HepG2 (cell line): ENCODE data around the gene TMEM95. TPM values are rescaled to one million over a fixed set of nuclear protein-coding genes. Genes with fewer than 3 reads are reported as not detected.

Experiments
- AKNA ChIP-seq: sonication (generic); formaldehyde crosslinking; IDR thresholded peaks from 2 replicates; pipeline ENCODE4 v1.4.0; 2020; ENCODE audit warnings: missing genetic modification reagents, borderline replicate concordance
- E2F5 ChIP-seq: sonication (generic); formaldehyde crosslinking; conservative IDR thresholded peaks from 2 replicates; pipeline ENCODE4 v1.4.0; 2020; ENCODE audit warnings: missing genetic modification reagents
- GABPA ChIP-seq, 2 experiments: IDR thresholded peaks; 2 replicates each; pipeline ENCODE4 v1.6.1; 2011 to 2016; ENCODE audit warnings: low read depth in 2 of 2, low read length in 1 of 2, missing biosample characterization in 1 of 2, missing genetic modification characterization in 1 of 2
- MTF2 ChIP-seq: sonication (generic); formaldehyde crosslinking; IDR thresholded peaks from 2 replicates; pipeline ENCODE4 v1.5.0; 2020; ENCODE audit warnings: missing genetic modification reagents, borderline replicate concordance
- NFIB ChIP-seq: sonication (generic); formaldehyde crosslinking; IDR thresholded peaks from 2 replicates; pipeline ENCODE4 v1.9.0; 2021; ENCODE audit warnings: missing genetic modification reagents, mild to moderate bottlenecking, borderline replicate concordance
- POLR2AphosphoS5 ChIP-seq: IDR thresholded peaks from 2 replicates; pipeline ENCODE4 v1.6.1; 2012; ENCODE audit warnings: low read depth, low read length
- SIX4 ChIP-seq: sonication (generic); formaldehyde crosslinking; IDR thresholded peaks from 2 replicates; pipeline ENCODE4 v1.4.0; 2020; ENCODE audit warnings: missing genetic modification reagents
- SMC3 ChIP-seq: IDR thresholded peaks from 2 replicates; pipeline ENCODE4 v1.6.1; 2011; ENCODE audit warnings: low read length, improper control_type of control experiment
- STAT5B ChIP-seq: sonication (generic); formaldehyde crosslinking; IDR thresholded peaks from 2 replicates; pipeline ENCODE4 v1.4.0; 2020; ENCODE audit warnings: missing genetic modification reagents
- ZNF570 ChIP-seq: sonication (generic); formaldehyde crosslinking; IDR thresholded peaks from 2 replicates; pipeline ENCODE4 v1.4.0; 2020; ENCODE audit warnings: mild to moderate bottlenecking, missing genetic modification reagents, borderline replicate concordance
- ZNF629 ChIP-seq: sonication (generic); formaldehyde crosslinking; conservative IDR thresholded peaks from 2 replicates; pipeline ENCODE4 v1.5.0; 2020; ENCODE audit warnings: missing genetic modification reagents
- polyA plus RNA-seq, 8 experiments: library from polyadenylated mRNA; depleted of rRNA in 3 of 8; stranded (reverse) in 7 of 8; unstranded in 1 of 8; fragments of >200 nt; fragmentation: Illumina TruSeq in 4 of 8; extraction: Trizol in 4 of 8; gene quantifications; 2 replicates each; pipeline versions ENCODE4 v1.2.1 to v1.2.3, GENCODE V29; 2011 to 2016; ENCODE audit warnings: low read depth in 4 of 8, missing spikeins in 1 of 8, mixed read lengths in 1 of 8; ENCODE audit not compliant: insufficient read depth in 1 of 8
- total RNA-seq, 5 experiments: library from RNA; depleted of rRNA; stranded (reverse); fragments of >200 nt; fragmentation: Illumina TruSeq; extraction: Trizol; gene quantifications; 2 replicates each; pipeline ENCODE4 v1.2.3, GENCODE V29; 2016; ENCODE audit warnings: low read depth in 1 of 5
- TF ChIP-seq, protein P1 (sequence below): sonication (generic); formaldehyde crosslinking; IDR thresholded peaks from 2 replicates; pipeline ENCODE4 v1.8.0; 2022; ENCODE audit warnings: mild to moderate bottlenecking, missing genetic modification reagents, moderate library complexity
- TF ChIP-seq, protein P2 (sequence below): sonication (generic); formaldehyde crosslinking; IDR thresholded peaks from 2 replicates; pipeline ENCODE4 v1.5.1; 2020; ENCODE audit warnings: missing genetic modification reagents, mild to moderate bottlenecking, borderline replicate concordance
- TF ChIP-seq, protein P3 (sequence below): sonication (generic); formaldehyde crosslinking; IDR thresholded peaks from 2 replicates; pipeline ENCODE4 v1.9.0; 2022; ENCODE audit warnings: missing genetic modification reagents, mild to moderate bottlenecking, borderline replicate concordance
- TF ChIP-seq, protein P4 (sequence below): sonication (generic); formaldehyde crosslinking; IDR thresholded peaks from 2 replicates; pipeline ENCODE4 v1.5.0; 2020; ENCODE audit warnings: missing genetic modification reagents

The TMEM95 gene
- total and polyA plus RNA-seq, 2 of the 13 experiments (the other 11 are each of a cell fraction or from before 2014, with no cell fraction given): not detected

DNA sequence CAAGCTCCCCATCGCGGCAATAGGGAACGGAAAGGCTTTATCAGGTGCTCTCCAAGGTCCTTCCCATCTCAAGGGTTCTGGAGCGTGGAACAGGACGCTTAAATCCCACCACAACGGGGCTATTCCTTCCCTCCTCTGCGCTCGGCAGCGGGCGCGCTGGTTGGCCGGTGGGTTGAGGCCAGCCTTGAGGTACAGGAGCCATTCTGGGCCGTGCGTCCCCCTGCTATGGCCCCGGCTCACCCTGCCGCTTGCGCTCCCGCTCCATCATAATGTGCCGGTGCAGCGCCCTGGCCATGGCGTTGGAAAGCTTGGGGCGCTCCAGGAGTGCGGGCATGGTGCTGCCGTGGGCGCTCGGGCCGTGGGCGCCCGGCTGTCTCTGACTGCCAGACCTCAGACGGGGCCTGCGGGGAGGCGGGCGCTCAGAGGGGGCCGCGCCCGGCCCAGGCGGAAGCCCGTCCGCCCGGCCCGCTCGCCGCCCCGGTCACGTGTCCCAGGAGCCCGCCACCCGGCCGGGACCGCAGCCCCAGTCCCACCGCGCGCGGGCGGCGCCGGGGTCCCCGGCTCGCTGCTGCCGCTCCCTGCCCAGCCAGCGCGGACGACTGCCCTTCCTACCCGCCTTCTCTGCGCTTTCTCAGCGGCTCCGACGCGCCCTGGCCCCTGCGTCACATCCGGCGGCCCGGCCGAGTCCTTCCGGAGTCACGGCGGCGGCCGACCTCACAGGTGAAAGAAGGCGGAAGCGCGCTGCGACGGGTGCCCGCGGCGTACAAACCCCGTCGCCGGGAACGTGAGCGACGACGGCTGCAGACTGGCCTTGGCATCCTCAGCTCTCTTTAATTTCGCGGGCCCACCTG lies 40.0 kb upstream of the TMEM95 start, which contains the start of gene GPS2 (continued):
- 0 out of 2 replicates have a peak, but pooled peaks have one; percentile 36 for TF ChIP-seq ZNF629 (CRISPR knock-in tag)
- peak; percentile 79 for TF ChIP-seq POLR2AphosphoS5
- TF ChIP-seq NFIB: no peak
- TF ChIP-seq SIX4 (CRISPR knock-in tag): 0 out of 2 replicates have a peak, but pooled peaks have one; percentile 38
- no peak for TF ChIP-seq SMC3
- TF ChIP-seq AKNA (CRISPR knock-in tag): no peak
- TF ChIP-seq, protein P1, sequence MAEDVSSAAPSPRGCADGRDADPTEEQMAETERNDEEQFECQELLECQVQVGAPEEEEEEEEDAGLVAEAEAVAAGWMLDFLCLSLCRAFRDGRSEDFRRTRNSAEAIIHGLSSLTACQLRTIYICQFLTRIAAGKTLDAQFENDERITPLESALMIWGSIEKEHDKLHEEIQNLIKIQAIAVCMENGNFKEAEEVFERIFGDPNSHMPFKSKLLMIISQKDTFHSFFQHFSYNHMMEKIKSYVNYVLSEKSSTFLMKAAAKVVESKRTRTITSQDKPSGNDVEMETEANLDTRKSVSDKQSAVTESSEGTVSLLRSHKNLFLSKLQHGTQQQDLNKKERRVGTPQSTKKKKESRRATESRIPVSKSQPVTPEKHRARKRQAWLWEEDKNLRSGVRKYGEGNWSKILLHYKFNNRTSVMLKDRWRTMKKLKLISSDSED (CRISPR knock-in tag): 0 out of 2 replicates have a peak, but pooled peaks have one; percentile 43
- TF ChIP-seq E2F5: peak; percentile 69
- TF ChIP-seq, protein P2, sequence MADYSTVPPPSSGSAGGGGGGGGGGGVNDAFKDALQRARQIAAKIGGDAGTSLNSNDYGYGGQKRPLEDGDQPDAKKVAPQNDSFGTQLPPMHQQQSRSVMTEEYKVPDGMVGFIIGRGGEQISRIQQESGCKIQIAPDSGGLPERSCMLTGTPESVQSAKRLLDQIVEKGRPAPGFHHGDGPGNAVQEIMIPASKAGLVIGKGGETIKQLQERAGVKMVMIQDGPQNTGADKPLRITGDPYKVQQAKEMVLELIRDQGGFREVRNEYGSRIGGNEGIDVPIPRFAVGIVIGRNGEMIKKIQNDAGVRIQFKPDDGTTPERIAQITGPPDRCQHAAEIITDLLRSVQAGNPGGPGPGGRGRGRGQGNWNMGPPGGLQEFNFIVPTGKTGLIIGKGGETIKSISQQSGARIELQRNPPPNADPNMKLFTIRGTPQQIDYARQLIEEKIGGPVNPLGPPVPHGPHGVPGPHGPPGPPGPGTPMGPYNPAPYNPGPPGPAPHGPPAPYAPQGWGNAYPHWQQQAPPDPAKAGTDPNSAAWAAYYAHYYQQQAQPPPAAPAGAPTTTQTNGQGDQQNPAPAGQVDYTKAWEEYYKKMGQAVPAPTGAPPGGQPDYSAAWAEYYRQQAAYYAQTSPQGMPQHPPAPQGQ (CRISPR knock-in tag): no peak
- TF ChIP-seq, protein P3, sequence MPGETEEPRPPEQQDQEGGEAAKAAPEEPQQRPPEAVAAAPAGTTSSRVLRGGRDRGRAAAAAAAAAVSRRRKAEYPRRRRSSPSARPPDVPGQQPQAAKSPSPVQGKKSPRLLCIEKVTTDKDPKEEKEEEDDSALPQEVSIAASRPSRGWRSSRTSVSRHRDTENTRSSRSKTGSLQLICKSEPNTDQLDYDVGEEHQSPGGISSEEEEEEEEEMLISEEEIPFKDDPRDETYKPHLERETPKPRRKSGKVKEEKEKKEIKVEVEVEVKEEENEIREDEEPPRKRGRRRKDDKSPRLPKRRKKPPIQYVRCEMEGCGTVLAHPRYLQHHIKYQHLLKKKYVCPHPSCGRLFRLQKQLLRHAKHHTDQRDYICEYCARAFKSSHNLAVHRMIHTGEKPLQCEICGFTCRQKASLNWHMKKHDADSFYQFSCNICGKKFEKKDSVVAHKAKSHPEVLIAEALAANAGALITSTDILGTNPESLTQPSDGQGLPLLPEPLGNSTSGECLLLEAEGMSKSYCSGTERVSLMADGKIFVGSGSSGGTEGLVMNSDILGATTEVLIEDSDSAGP (CRISPR knock-in tag): peak; percentile 68
- no peak for TF ChIP-seq MTF2 (CRISPR knock-in tag)
- peak; percentile 97 for TF ChIP-seq GABPA (IDR thresholded peaks at IDR 0.05; ENCODE audit: low read depth, low read length)
- peak; percentile 94 for TF ChIP-seq GABPA (CRISPR knock-in tag; IDR thresholded peaks at IDR 0.05; ENCODE audit: low read depth)
- TF ChIP-seq ZNF570: no peak
- TF ChIP-seq, protein P4, sequence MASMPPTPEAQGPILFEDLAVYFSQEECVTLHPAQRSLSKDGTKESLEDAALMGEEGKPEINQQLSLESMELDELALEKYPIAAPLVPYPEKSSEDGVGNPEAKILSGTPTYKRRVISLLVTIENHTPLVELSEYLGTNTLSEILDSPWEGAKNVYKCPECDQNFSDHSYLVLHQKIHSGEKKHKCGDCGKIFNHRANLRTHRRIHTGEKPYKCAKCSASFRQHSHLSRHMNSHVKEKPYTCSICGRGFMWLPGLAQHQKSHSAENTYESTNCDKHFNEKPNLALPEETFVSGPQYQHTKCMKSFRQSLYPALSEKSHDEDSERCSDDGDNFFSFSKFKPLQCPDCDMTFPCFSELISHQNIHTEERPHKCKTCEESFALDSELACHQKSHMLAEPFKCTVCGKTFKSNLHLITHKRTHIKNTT: no peak
- no peak for TF ChIP-seq STAT5B (CRISPR knock-in tag)
